ENCODE data around the gene SYPL1.

GRCh38 chr7:106119719-106120118 is 7.6 kb upstream of the SYPL1 start:
- TF ChIP-seq, protein P1, sequence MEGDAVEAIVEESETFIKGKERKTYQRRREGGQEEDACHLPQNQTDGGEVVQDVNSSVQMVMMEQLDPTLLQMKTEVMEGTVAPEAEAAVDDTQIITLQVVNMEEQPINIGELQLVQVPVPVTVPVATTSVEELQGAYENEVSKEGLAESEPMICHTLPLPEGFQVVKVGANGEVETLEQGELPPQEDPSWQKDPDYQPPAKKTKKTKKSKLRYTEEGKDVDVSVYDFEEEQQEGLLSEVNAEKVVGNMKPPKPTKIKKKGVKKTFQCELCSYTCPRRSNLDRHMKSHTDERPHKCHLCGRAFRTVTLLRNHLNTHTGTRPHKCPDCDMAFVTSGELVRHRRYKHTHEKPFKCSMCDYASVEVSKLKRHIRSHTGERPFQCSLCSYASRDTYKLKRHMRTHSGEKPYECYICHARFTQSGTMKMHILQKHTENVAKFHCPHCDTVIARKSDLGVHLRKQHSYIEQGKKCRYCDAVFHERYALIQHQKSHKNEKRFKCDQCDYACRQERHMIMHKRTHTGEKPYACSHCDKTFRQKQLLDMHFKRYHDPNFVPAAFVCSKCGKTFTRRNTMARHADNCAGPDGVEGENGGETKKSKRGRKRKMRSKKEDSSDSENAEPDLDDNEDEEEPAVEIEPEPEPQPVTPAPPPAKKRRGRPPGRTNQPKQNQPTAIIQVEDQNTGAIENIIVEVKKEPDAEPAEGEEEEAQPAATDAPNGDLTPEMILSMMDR (IDR thresholded peaks at IDR 0.05) = no peak
- TF ChIP-seq EZH2phosphoT487 (IDR thresholded peaks at IDR 0.05) (no peak), EZH2 (IDR thresholded peaks at IDR 0.05) (no peak)
